Vagina (tissue), 2 donors: ENCODE measurements around the gene PRSS35.

Experiments
- POLR2A ChIP-seq, 2 donors: fragments of 450-650 bp; IDR thresholded peaks; one replicate each; pipeline ENCODE4 v1.6.1; 2017; ENCODE audit warnings: antibody characterized with exemption in 2 of 2, mild to moderate bottlenecking in 2 of 2, moderate library complexity in 2 of 2
- TF ChIP-seq, protein P1 (sequence below), 3 experiments: fragments of 450-650 bp in 2 of 3; fragments of 200-600 bp in 1 of 3; sonication (generic) in 1 of 3; IDR thresholded peaks; one replicate each; pipeline ENCODE4 v1.5.1; 2017 to 2019; ENCODE audit warnings: antibody characterized with exemption in 3 of 3, mild to moderate bottlenecking in 2 of 3, moderate library complexity in 2 of 3

DNA sequence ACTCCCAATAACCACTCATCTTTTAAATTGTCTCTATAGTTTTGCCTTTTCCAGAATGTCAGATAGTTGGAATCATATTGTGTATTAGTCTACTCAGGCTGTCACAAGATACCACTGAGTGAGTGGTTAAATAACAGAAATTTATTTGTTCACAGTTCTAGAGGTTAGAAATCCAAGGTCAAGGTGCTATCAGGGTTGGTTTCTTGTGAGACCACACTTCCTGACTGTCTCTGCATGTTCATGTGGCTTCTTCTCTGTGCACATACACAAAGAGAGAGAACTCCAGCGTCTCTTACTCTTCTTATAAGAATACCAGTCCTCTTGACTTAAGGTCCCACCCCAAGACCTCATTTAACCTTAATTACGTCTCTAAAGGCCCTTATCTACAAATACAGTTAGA lies 23.9 kb upstream of the PRSS35 start:
- TF ChIP-seq, protein P1, sequence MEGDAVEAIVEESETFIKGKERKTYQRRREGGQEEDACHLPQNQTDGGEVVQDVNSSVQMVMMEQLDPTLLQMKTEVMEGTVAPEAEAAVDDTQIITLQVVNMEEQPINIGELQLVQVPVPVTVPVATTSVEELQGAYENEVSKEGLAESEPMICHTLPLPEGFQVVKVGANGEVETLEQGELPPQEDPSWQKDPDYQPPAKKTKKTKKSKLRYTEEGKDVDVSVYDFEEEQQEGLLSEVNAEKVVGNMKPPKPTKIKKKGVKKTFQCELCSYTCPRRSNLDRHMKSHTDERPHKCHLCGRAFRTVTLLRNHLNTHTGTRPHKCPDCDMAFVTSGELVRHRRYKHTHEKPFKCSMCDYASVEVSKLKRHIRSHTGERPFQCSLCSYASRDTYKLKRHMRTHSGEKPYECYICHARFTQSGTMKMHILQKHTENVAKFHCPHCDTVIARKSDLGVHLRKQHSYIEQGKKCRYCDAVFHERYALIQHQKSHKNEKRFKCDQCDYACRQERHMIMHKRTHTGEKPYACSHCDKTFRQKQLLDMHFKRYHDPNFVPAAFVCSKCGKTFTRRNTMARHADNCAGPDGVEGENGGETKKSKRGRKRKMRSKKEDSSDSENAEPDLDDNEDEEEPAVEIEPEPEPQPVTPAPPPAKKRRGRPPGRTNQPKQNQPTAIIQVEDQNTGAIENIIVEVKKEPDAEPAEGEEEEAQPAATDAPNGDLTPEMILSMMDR (IDR thresholded peaks at IDR 0.05), result no peak
- no peak for TF ChIP-seq POLR2A (IDR thresholded peaks at IDR 0.05)
